KOPT-K1 (cell line): ENCODE results near the gene ASCC2.
A peak's percentile ranks its signal among the peaks of the same experiment; 100 is the strongest.

Experiments used
- H3K27ac ChIP-seq: fragments of 200-600 bp; sonication (generic); 2 replicates; pipeline ENCODE4 v1.5.1; 2016; ENCODE audit warnings: antibody characterized with exemption, mild to moderate bottlenecking, low read depth, low read length; ENCODE audit not compliant: poor library complexity, severe bottlenecking
- H3K36me3 ChIP-seq: fragments of 200-600 bp; sonication (generic); 2 replicates; pipeline ENCODE4 v1.5.1; 2017; ENCODE audit warnings: antibody characterized with exemption, mild to moderate bottlenecking, low read length, moderate library complexity; ENCODE audit not compliant: insufficient read depth
- H3K9me3 ChIP-seq: fragments of 200-600 bp; sonication (generic); 2 replicates; pipeline ENCODE4 v1.5.1; 2017; ENCODE audit warnings: antibody characterized with exemption, low read length, mild to moderate bottlenecking; ENCODE audit not compliant: insufficient read depth, poor library complexity, severe bottlenecking

The ASCC2 gene

GRCh38 chr22:29837741-29838598 lies at the start of gene ASCC2:
Gene ASCC2, minus strand, starts transcription at chr22:29838274. Its CDS starts 5,949 bp downstream, at chr22:29832325.
- peak within 1 kb of the TSS; percentile 62 for H3K27ac ChIP-seq
- H3K36me3 ChIP-seq = peaks cover 26% of the 10 kb centered on the region
- no peaks in the 10 kb centered on the region for H3K9me3 ChIP-seq

DNA sequence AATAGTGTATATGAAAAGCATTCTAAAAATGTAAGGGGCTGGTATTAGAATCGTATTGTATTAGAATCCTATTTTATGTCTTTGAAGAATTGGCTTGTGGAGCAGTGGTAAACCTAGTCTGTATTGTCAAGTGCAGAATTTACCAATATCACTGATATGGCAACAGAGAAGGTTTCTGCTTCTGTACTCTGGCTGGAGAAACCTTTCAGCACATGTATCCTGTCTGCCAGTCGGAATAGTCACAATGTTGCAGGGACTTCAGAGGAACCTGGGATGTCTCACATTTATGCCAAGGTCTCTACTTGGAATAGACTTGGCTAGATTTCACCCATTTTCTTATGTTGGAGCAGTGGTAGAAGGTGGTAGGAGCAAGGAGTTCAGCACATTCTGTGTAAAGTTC lies 49.3 kb upstream of the ASCC2 start:
- H3K9me3 ChIP-seq = no peaks in the 10 kb centered on the region
- H3K36me3 ChIP-seq = no peaks in the 10 kb centered on the region
- no peak overlapping the region for H3K27ac ChIP-seq

DNA sequence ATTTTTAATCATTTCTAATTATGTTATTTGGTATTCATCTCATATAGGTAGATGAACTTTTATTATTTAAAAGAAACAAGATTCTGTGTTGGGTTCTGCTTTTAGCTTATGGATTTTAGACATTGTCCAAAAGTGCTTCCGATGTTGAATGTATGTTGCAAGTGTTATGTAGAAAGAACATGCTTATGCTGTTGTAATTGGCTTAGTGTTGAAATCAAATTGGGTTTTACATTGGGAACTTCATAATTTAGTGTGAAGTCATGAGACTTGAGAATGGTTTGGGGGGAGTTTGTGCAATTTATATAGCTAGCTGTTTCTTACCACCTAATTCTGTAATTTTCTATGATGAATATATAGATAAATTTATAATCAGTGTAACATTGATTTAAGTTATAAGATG lies 48.5 kb upstream of the ASCC2 start:
- no peak overlapping the region for H3K27ac ChIP-seq
- no peaks in the 10 kb centered on the region for H3K9me3 ChIP-seq
- no peaks in the 10 kb centered on the region for H3K36me3 ChIP-seq

GRCh38 chr22:29885610-29886009 lies 47.5 kb upstream of the ASCC2 start:
- Histone ChIP-seq H3K36me3 (no peaks in the 10 kb centered on the region), H3K27ac (no peak overlapping the region), H3K9me3 (no peaks in the 10 kb centered on the region)

DNA sequence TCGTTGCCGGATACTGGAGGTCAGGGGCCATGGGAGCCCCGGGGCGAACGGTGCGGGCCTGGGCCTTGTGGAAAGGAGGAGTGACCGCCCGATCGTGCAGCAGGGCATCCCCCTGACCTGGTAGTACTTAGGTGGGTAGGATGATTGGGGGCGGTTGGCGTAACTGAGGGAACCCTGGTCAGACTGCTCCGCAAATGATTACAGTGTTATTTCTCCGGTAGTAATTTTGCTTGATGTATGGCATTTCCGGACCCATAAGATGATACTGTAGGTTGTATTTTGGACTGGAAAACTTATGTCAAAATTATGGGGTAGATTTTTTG lies 45.7 kb upstream of the ASCC2 start:
- Histone ChIP-seq H3K9me3 (no peaks in the 10 kb centered on the region), H3K27ac (peak overlapping the region; percentile 69), H3K36me3 (no peaks in the 10 kb centered on the region)

GRCh38 chr22:29883045-29883774 lies 45.1 kb upstream of the ASCC2 start, which contains the start of gene MTMR3:
Gene MTMR3, plus strand, starts transcription at chr22:29883174. Its CDS starts 87,886 bp downstream, at chr22:29971060.
- H3K36me3 ChIP-seq = no peaks in the 10 kb centered on the region
- H3K9me3 ChIP-seq = no peaks in the 10 kb centered on the region
- H3K27ac ChIP-seq = peak within 1 kb of the TSS; percentile 69

- Histone ChIP-seq H3K9me3 (no peaks in the 10 kb centered on the region), H3K36me3 (no peaks in the 10 kb centered on the region), H3K27ac (no peak overlapping the region)
These were observed 44.6 kb upstream of the ASCC2 start for GRCh38 chr22:29882716-29883044.

- Histone ChIP-seq H3K27ac (no peak overlapping the region), H3K36me3 (no peaks in the 10 kb centered on the region), H3K9me3 (no peaks in the 10 kb centered on the region)
These were observed 41.7 kb upstream of the ASCC2 start for GRCh38 chr22:29879753-29880152.

DNA sequence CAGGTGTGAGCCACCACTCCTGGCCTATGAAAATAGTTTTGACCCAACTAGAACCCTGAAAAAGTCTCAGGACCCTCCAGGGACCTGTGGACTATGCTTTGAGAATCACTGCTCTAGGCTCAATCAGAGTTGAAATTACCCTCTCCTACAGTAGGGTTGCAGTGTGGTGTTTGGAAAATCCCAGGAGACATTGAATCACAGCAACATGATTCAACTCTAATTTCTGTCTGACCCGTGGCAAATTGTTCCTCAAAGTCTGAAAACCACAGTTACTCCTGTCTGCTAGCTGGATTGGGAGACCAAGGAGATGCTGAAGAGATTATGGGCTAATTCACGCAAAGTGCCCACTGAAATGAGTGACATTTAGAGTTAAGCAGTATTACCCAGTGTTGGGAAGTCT lies 39.5 kb upstream of the ASCC2 start:
- Histone ChIP-seq H3K9me3 (no peaks in the 10 kb centered on the region), H3K36me3 (no peaks in the 10 kb centered on the region), H3K27ac (no peak overlapping the region)

GRCh38 chr22:29873943-29874342 lies 35.9 kb upstream of the ASCC2 start:
- no peak overlapping the region for H3K27ac ChIP-seq
- no peaks in the 10 kb centered on the region for H3K36me3 ChIP-seq
- no peaks in the 10 kb centered on the region for H3K9me3 ChIP-seq

DNA sequence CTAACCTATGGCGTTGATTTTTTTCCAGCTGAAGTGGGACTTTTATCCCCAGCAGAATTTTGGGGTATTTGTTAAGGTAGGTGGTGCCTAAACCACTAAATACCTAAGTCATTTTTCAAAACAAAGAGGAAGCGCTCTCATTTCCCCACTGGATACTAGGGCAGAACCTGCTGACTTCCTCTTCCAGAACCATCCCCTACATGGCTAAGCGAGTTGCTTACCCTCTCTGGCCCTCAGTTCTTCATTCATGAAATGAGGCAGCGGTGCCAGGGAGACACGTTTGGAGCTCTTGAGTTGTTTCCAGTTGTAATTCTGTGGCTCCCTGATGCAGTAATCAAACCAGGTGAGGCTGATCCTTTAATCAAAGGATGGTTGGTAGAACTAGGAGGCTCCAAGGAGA lies 34.9 kb upstream of the ASCC2 start:
- no peaks in the 10 kb centered on the region for H3K9me3 ChIP-seq
- H3K27ac ChIP-seq = no peak overlapping the region
- H3K36me3 ChIP-seq = no peaks in the 10 kb centered on the region

DNA sequence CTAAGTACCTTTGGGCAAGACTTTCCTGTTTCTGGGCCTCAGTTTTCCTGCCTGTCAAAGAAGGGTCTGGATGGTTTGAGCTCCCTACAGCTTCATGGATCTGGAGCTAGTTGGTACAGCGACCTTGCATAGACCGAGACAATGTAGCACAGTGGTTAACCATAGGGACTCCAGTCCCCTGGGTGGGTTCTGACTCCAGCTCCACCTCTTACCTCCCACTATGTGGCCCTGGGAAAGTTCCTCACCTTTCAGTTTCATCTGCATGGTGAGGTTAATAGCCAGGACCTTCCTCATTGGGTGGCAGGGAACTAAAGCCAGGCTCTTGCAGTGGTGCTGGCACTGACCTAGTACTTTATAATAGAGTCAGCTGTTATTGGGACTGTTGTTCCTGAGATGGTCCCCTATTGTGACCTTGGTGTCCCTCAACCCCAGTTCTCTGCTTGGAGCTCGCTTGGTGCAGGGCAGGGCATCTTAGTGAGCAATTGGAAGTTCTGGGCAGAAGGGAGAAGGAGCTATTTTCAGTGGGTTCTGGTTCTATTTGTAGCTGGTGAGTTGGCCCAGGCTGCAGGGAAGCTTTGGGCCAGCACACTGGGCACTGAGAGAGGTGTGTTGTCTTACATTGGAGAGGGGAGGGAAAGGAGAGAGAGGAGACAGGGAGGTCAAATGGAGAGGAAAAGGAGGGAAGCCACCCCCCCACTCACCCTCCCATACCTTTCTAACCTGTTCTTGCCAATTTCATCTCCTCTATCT lies 34.2 kb upstream of the ASCC2 start:
- Histone ChIP-seq H3K9me3 (no peaks in the 10 kb centered on the region), H3K27ac (no peak overlapping the region), H3K36me3 (no peaks in the 10 kb centered on the region)

GRCh38 chr22:29871684-29872083 lies 33.6 kb upstream of the ASCC2 start:
- no peak overlapping the region for H3K27ac ChIP-seq
- no peaks in the 10 kb centered on the region for H3K9me3 ChIP-seq

GRCh38 chr22:29870574-29870973 lies 32.5 kb upstream of the ASCC2 start:
- Histone ChIP-seq H3K27ac (no peak overlapping the region), H3K36me3 (no peaks in the 10 kb centered on the region)

More at GRCh38 chr22:29871684-29872083, 33.6 kb upstream of the ASCC2 start:
- no peaks in the 10 kb centered on the region for H3K36me3 ChIP-seq

DNA sequence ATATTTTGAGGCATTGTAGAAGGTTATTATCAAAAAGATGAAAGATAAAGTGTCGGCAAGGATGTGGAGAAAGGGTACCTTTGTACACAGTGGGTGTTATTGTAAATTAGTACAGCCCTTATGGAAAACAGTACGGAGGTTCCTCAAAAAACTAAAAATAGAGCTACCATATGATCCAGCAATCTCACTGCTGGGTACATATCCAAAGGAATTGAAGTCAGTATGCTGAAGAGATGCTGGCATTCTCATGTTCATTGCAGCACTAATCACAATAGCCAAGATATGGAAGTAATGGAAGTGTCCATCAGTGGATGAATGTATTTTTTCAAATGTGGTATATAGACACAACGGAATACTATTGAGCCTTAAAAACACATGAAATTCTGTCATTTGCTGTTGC lies 29.8 kb upstream of the ASCC2 start:
- Histone ChIP-seq H3K36me3 (no peaks in the 10 kb centered on the region), H3K27ac (no peak overlapping the region), H3K9me3 (no peaks in the 10 kb centered on the region)

More at GRCh38 chr22:29870574-29870973, 32.5 kb upstream of the ASCC2 start:
- no peaks in the 10 kb centered on the region for H3K9me3 ChIP-seq
